HG02973 (cell line): ENCODE data around the gene SYNGR1.
"Not testable (repeated sequence)": the region's sequence is repeated elsewhere in the genome, so short reads cannot be mapped to it uniquely, and the experiment has no call there.

Experiments used
- ATAC-seq: cut with Tn5 transposase; IDR thresholded peaks from one replicate; pipeline ENCODE4 v1.9.1; 2021; ENCODE audit warnings: moderate library complexity; ENCODE audit not compliant: unreplicated experiment

Gene SYNGR1

GRCh38 chr22:39405346-39406085, 55.7 kb downstream of the SYNGR1 start:
- no peak for ATAC-seq

GRCh38 chr22:39408173-39408572, 58.4 kb downstream of the SYNGR1 start:
- no peak for ATAC-seq

GRCh38 chr22:39408807-39409206, 59.0 kb downstream of the SYNGR1 start:
- no peak for ATAC-seq

GRCh38 chr22:39409516-39410029, 59.8 kb downstream of the SYNGR1 start:
- ATAC-seq = no peak

GRCh38 chr22:39410264-39410663, 60.5 kb downstream of the SYNGR1 start:
- ATAC-seq = no peak

- not testable (repeated sequence) for ATAC-seq
Measured at GRCh38 chr22:39411828-39412365, 62.1 kb downstream of the SYNGR1 start.

- ATAC-seq = not testable (repeated sequence)
Measured at GRCh38 chr22:39413204-39413603, 63.4 kb downstream of the SYNGR1 start.

- ATAC-seq = no peak
Measured at GRCh38 chr22:39414377-39414776, 64.6 kb downstream of the SYNGR1 start.

- no peak for ATAC-seq
Measured at GRCh38 chr22:39414886-39415285, 65.1 kb downstream of the SYNGR1 start.

GRCh38 chr22:39415506-39415905, 65.7 kb downstream of the SYNGR1 start:
- no peak for ATAC-seq

- no peak for ATAC-seq
Measured at GRCh38 chr22:39416319-39416718, 66.5 kb downstream of the SYNGR1 start.

GRCh38 chr22:39417641-39418040, 67.8 kb downstream of the SYNGR1 start:
- no peak for ATAC-seq

GRCh38 chr22:39418696-39419095, 68.9 kb downstream of the SYNGR1 start:
- ATAC-seq = no peak

GRCh38 chr22:39419096-39419495, 69.3 kb downstream of the SYNGR1 start:
- ATAC-seq = no peak

- ATAC-seq = no peak
Measured at GRCh38 chr22:39419911-39420310, 70.1 kb downstream of the SYNGR1 start.

GRCh38 chr22:39421691-39422090, 71.9 kb downstream of the SYNGR1 start:
- no peak for ATAC-seq

GRCh38 chr22:39422101-39422500, 72.3 kb downstream of the SYNGR1 start:
- no peak for ATAC-seq

- no peak for ATAC-seq
Measured at GRCh38 chr22:39422721-39423120, 72.9 kb downstream of the SYNGR1 start.

GRCh38 chr22:39423976-39424375, 74.2 kb downstream of the SYNGR1 start:
- ATAC-seq = no peak

- no peak for ATAC-seq
Measured at GRCh38 chr22:39426380-39427043, 76.7 kb downstream of the SYNGR1 start.

GRCh38 chr22:39427751-39428596, 78.2 kb downstream of the SYNGR1 start:
- ATAC-seq = no peak
